ENCODE results near the gene VEGFB.
A peak's percentile ranks its signal among the peaks of the same experiment; 100 is the strongest.

Gene VEGFB

DNA sequence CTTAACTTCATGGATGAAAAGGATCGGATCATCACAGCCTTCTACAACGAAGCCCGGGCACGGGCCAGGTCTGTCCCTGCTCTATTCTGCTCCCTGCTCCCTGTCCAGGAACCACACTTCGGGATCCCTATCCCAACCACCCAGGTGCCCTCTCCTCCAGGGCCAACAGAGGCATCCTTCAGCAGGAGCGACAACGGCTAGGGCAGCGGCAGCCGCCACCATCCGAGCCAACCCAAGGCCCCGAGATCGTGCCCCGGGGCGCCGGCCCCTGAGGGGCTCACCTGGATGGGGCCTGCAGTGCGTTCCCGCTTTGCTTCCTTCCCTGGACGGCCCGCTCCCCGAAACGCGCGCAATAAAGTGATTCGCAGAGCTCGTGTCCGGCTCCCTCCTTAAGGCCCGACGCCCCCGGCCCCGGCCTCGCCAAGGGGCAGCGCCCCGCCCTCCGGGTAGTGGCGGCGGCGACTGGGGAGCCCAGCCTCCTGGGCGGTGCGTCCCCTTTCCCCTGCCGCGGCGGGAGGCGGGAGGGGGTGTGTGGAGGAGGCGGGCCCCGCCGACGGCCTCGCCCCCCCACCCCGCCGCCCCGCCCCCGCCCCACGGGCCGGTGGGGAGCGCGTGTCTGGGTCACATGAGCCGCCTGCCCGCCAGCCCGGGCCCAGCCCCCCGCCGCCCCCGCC is at the start of gene VEGFB:
Gene VEGFB, plus strand, starts transcription at position 672 of the 674 bp plus-strand sequence. CDS start 250 bp downstream, outside the sequence.
- peak; percentile 83 for DNase-seq

DNA sequence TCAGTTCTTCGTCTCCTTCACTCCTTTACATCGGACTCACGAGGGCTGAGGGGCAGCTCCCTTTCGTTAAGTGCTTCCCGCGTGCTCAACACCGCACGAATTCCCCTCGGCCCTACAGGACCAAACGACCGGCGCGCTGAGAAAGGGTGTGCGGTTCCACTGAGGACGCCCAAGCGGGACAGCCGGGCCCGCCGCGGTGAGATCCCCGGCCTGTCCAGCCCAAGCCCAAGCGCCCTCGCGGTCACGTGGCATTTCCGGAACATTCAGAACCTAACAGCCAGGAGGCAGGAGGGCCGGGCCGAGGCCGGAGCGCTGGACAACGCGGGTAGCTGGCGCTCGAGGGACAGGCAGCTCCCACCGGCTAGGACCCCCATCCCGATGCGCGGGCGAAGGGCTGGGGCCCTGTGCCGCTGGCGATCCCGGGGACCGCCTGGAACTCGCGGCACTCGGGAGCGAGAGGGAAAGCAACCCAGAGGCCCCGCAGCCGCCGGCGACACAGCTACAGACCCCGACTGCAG is 49.1 kb upstream of the VEGFB start:
- no peak for DNase-seq

DNA sequence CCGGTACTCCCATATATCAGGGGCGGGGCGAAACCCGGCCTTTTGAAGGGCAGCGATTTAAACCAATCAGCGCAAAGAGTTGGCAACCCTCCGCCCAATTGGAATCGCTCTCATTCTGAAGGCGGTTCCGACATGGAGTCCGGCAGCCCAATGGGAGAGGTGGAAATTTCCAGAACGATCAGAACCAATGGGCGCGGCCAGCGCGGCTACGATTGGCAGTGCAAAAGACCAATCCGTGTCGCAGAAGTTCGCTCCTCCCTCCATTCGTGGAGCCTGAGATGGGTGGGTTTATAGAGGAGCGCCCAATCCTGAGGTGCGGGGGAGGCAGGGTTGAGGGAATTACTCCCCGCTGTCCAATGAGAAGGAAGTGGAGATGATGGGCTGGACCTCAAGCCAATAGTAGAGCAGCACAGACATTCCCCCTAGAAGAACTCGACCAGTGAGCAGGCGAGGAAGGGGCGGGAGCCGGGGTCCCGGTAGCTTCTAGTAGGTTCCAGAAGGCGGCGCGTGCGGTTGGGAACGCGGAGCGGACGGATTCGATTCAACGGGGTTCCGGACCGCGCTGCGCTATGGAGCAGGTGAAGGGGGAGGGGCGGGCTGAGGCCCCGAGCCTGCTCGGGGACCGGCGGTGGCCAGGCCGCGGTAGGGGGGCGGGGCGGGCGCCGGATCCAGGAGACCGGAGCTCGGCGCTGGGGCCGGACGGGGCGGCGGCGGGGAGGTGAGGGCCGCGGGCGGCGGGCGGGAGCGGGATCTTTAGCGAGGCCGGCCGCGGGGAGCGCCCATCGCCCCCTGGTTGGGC is 48.5 kb upstream of the VEGFB start, which contains the start of gene STIP1:
Gene STIP1, plus strand, starts transcription at position 479 of the 799 bp plus-strand sequence. Its CDS starts 91 bp downstream, at position 570.
- DNase-seq = peak; percentile 100

DNA sequence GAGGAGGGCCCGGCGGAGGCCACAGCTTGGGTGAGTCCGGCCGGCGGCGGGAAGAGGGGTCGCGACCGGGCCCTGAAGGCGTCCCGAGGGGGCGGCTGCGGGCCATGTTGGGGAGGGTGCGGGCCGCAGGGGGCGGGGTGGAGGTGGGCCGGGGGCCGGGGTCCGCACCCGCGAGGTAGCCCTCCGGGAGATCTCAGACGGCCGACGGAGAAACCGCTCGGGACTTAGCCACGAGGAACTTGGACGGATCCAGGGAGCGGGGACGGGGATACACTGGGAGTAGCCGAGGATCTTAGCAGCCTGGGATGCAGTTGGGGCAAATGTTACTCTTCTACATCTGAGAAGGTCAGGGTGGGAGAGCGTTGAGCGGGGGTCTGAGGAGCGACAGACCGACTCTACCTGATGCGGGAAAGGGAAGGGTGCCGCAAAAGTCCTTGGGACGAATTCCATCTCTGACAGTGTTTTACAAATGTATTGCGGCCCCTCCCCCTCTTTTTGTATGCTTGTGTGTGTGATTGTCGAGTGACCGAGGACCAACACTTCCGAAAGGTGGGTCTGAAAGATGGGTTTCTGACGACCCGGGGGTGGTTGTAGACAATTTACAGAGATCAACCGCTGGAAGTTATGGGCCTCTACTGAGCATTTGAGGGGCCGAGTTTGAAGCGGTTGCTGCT is 47.8 kb upstream of the VEGFB start:
- DNase-seq = peak; percentile 40

DNA sequence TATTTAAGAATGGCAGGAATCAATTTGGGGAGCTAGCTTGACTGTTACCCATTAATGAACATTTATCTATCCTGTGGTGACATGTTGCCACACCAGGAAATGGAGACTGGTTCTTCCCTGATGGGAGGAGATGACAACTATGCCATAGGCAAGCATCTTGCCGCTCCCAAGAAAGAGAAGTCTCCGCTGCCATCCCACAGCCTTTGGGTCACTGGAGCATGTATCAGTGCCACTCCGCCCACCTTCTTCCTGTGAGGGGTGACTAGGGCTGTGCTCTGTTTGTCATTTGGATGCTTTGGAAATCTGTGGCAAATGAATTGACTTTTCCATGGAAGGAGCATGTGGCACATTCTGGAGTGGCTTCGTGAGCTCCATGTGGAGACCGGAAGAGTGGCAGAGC is 42.0 kb upstream of the VEGFB start:
- no peak for DNase-seq

- no peak for DNase-seq
Measured at GRCh38 chr11:64196626-64197025, 37.8 kb upstream of the VEGFB start.

DNA sequence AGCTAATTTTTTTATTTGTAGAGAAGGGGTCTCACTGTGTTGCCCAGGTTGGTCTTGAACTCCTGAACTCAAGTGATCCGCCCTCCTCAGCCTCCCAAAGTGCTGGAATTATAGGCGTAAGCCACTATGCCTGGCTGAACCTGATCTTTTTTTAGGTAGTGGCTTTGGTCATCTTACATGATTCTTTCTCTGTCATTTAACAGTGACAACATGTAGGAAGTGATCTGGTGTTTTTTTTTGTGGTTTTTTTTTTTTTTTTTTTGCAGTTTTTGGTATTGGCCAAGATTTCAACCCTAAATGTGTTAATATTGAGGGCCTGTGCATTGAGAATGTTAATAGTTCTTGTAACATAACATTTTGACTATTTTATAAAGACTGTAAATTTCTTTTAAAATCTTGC is 35.9 kb upstream of the VEGFB start:
- DNase-seq = no peak

DNA sequence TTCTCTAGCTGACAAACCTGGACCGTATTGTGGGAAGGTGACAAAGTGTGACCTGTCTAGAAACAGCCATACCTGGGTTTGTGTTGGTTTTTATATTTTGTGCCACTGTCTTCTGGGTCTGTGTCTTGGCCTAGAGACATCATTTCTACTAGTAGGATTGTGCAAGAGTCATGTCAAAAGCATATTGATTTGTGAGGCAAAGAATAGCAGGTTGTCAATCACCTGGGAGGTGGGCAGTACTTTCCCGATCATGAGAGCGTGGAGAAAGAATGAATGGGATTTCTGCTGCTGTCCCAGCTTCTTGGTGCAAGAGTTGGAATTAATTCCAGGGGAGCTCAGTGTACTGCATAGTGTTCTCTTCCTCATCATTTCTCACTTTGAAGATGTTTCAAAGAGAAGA is 32.8 kb upstream of the VEGFB start:
- no peak for DNase-seq

DNA sequence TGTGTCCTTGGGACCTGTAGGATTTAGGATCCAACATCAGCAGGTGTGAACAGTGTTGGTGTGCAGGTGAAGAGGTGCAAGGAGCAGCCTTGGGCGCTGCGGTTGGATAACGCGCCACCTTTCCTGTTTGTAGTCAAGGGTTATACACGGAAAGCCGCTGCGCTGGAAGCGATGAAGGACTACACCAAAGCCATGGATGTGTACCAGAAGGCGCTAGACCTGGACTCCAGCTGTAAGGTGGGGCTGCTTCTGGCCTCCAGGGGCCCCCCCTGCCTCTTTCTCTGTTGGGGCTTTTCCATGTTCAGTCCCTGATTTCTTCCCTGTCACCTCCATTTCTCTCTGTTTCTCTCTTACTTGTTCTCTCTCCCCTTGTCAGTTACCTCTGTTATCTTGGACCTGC is 31.4 kb upstream of the VEGFB start:
- DNase-seq = no peak

DNA sequence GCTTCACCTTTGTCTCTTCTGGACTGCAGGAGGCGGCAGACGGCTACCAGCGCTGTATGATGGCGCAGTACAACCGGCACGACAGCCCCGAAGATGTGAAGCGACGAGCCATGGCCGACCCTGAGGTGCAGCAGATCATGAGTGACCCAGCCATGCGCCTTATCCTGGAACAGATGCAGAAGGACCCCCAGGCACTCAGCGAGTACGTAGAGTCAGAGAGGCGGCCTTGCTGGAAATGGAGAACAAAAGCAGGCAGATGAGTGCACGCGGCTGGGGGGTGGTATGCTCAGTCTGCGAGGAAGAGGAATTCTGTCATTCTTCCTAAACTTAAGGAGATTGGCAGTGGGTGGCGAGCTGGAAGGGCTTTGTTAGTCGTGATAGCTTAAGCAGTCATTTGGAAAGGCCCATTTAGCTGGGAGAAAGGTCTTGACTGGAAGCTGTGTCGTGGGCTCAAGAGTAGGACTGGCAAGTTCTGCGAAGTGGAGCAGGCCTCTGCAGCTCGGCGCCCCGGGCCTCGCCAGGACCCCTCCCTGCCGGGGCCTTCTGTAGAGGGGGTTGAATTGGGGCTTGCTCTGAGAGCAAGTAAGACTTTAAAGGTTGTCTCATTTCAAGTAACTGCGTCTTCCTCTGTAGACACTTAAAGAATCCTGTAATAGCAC is 30.8 kb upstream of the VEGFB start:
- no peak for DNase-seq

DNA sequence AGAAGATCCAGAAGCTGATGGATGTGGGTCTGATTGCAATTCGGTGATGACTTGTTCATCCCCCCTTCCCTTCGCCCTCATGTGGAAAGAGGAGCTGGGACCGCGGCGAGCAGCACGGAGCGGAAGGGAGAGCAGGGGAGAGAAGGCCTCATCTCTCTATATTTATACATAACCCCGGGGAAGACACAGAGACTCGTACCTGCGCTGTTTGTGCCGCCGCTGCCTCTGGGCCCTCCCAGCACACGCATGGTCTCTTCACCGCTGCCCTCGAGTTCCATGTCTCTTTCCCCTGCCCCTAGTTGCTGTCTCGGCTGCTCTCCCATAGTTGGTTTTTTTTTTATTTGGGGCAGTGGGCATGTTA is 30.3 kb upstream of the VEGFB start:
- no peak for DNase-seq

- peak; percentile 69 for DNase-seq
Measured at GRCh38 chr11:64204464-64204989, 29.9 kb upstream of the VEGFB start.

- no peak for DNase-seq
Measured at GRCh38 chr11:64206457-64207255, 27.7 kb upstream of the VEGFB start, which contains the start of gene FERMT3. Gene FERMT3, plus strand, starts transcription at chr11:64206721. Its CDS starts 644 bp downstream, at chr11:64207365.

DNA sequence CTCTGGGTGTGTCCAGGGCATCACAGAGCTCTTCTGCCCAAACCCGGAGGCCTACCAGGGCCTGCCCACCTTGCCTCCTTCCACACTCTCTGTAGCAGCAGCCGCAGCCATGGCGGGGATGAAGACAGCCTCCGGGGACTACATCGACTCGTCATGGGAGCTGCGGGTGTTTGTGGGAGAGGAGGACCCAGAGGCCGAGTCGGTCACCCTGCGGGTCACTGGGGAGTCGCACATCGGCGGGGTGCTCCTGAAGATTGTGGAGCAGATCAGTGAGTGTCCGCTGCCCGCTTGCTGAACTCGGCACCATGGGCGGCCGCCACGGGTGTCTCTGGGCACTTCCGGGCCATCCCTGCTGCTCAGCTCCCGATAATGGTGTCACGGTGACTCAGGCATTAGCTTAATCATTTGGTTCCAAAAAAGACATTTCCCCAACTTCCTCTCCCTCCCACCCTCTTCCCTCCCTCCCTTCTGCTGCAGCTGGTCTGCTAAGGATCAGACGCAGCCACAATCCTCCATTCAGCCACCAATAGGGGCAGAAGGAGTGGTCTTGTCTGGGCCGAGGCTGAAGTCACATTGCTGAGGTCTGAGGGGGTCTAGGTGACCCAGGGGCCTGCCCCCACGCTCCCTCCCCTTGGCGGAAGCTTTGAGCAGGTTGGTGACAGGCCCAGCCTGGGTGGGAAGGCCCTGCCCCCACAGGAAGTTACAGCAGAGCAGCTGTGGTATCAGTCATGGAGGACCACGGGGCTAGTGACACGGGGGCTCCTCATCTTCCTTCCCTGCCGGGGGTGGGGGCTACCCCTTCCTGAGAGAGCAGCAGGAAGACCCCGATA is 26.9 kb upstream of the VEGFB start:
- no peak for DNase-seq

DNA sequence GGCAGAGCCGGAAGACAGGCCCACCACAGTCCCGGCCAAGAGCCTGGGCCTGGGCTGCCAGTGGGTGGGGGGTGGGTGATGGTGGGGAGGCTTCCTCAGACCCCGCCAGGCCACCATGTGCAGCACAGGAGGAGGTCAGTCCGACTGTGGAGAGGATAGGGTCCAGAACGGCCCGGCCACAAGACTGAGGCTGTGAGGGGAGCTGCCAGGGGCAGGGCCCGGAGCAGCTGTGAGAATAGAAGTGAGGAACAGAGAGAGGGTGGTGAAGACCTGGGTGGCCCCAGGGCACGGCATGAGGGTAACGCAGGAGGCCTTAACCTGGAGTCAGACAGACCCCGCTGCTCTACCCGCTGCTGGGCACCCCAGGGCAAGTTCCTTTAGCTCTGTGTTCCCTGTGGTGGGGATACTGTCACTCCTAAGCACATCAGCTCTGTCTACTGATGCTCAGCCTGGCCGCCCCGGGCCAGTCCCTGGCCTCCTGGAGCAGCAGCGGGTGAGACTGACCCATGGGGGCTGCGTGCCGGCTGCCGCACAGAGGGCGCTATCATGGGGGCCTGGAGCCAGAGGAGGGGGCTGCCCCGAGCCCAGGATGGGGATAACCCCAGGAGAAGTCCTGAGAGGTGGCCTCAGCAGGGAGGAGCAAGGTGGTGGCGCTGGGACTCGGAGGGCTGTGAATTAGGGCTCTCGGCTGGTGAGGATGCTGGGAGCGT is 26.1 kb upstream of the VEGFB start:
- DNase-seq = no peak

DNA sequence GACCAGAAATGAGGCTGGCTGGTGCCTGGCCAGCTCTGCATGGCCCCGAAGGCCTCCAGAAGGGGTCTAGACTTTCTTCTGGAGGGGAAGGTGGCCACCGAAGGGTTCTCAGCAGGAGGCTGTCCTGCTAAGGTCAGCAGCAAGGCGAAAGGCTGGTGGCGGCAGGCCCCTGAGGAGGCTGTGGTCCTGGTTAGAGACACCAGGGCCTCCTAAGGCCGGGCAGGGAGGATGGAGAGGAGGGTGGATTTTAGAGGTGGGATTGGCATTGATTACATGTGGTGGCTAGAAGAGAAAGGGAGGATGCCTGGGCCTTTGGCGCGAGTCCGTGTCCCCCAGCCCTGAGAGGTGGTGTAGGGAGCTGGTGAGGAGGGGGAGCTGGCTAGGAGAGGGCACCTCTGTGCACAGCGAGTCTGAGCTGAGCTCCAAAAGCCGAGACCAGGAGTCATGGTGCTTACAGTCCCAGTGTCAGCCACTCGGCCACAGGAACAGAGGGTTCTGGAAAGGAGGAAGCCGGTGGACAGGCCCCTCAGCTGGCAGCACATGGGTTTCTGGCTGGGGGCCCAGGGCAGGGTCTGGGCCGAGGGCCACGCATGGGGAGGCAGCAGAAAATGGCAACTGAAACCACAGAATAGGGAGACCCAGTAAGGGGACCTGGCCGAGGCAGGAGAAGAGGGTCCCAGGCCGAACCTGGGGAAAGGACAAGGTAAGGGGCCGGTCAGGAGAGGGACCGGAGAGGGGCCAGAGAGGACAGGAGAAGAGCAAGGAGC is 25.4 kb upstream of the VEGFB start:
- DNase-seq = no peak

GRCh38 chr11:64209563-64209843 is 24.9 kb upstream of the VEGFB start:
- no peak for DNase-seq

GRCh38 chr11:64210301-64211020 is 23.9 kb upstream of the VEGFB start:
- DNase-seq = no peak

Data from NCI-H345 (cell line).